Activated CD4-positive, alpha-beta T cell treated with anti-CD3 and anti-CD28 coated beads, Interleukin-2, amount 10 ng/mL, durations not matched to agents 24 days and 14 days (primary cell): Measurements from ENCODE around the gene LYPD6. TPM values are rescaled to one million over a fixed set of nuclear protein-coding genes. Genes with fewer than 3 reads are reported as not detected.

Experiments
- DNase-seq: peaks from one replicate; pipeline ENCODE4 v3.0.0; 2022
- H3K27ac Mint-ChIP-seq: one replicate; pipeline ENCODE4 v1.8.0; 2022; ENCODE audit warnings: mild to moderate bottlenecking, mixed read lengths
- H3K27me3 Mint-ChIP-seq: one replicate; pipeline ENCODE4 v1.8.0; 2022; ENCODE audit warnings: mixed read lengths
- H3K36me3 Mint-ChIP-seq: one replicate; pipeline ENCODE4 v1.8.0; 2022; ENCODE audit warnings: low read depth, mild to moderate bottlenecking, mixed read lengths
- H3K4me1 Mint-ChIP-seq: one replicate; pipeline ENCODE4 v1.8.0; 2021; ENCODE audit warnings: mixed read lengths
- H3K4me3 Mint-ChIP-seq: one replicate; pipeline ENCODE4 v1.8.0; 2022; ENCODE audit warnings: mild to moderate bottlenecking, moderate library complexity, mixed read lengths
- H3K9me3 Mint-ChIP-seq: one replicate; pipeline ENCODE4 v1.8.0; 2021; ENCODE audit warnings: mixed read lengths
- intact Hi-C: fragments of 100-400 bp; cut with micrococcal nuclease; formaldehyde crosslinking; loops from one replicate; pipeline ENCODE4 v1.15.1; 2023
- total RNA-seq: library from RNA; stranded (reverse); gene quantifications from 2 replicates; pipeline ENCODE4 v1.2.3, GENCODE V29; 2022

Gene LYPD6
- total RNA-seq, 1 donor from 2014 or later = not detected

- H3K4me3 Mint-ChIP-seq = no peak overlapping the region
- no peak for DNase-seq
- H3K27me3 Mint-ChIP-seq = peaks cover 5% of the 10 kb centered on the region
- intact Hi-C loops = no loop called here
- no peaks in the 10 kb centered on the region for H3K4me1 Mint-ChIP-seq
- H3K36me3 Mint-ChIP-seq = no peaks in the 10 kb centered on the region
- H3K9me3 Mint-ChIP-seq = no peaks in the 10 kb centered on the region
- no peak overlapping the region for H3K27ac Mint-ChIP-seq
Measured at GRCh38 chr2:149363958-149364357, 33.6 kb downstream of the LYPD6 start.

- Mint-ChIP-seq H3K27me3 (peaks cover 5% of the 10 kb centered on the region), H3K4me3 (no peak overlapping the region), H3K36me3 (no peaks in the 10 kb centered on the region), H3K9me3 (no peaks in the 10 kb centered on the region), H3K27ac (no peak overlapping the region), H3K4me1 (no peaks in the 10 kb centered on the region)
- DNase-seq = no peak
- intact Hi-C loops = no loop called here
Measured at GRCh38 chr2:149364839-149365238, 34.5 kb downstream of the LYPD6 start.

GRCh38 chr2:149365931-149366583 lies 35.7 kb downstream of the LYPD6 start:
- Mint-ChIP-seq H3K36me3 (no peaks in the 10 kb centered on the region), H3K27me3 (peaks cover 5% of the 10 kb centered on the region), H3K4me3 (no peak overlapping the region), H3K27ac (no peak overlapping the region), H3K4me1 (no peaks in the 10 kb centered on the region), H3K9me3 (no peaks in the 10 kb centered on the region)
- intact Hi-C loops = no loop called here
- DNase-seq = no peak

- no peaks in the 10 kb centered on the region for H3K9me3 Mint-ChIP-seq
- H3K36me3 Mint-ChIP-seq = no peaks in the 10 kb centered on the region
- H3K27me3 Mint-ChIP-seq = peaks cover 4% of the 10 kb centered on the region
- no peak overlapping the region for H3K4me3 Mint-ChIP-seq
- no peaks in the 10 kb centered on the region for H3K4me1 Mint-ChIP-seq
- DNase-seq = no peak
- intact Hi-C loops = no loop called here
- no peak overlapping the region for H3K27ac Mint-ChIP-seq
Measured at GRCh38 chr2:149370061-149370775, 39.8 kb downstream of the LYPD6 start.

- H3K4me1 Mint-ChIP-seq = no peaks in the 10 kb centered on the region
- no peaks in the 10 kb centered on the region for H3K36me3 Mint-ChIP-seq
- no peak overlapping the region for H3K27ac Mint-ChIP-seq
- H3K4me3 Mint-ChIP-seq = no peak overlapping the region
- DNase-seq = no peak
- H3K27me3 Mint-ChIP-seq = peaks cover 2% of the 10 kb centered on the region
- intact Hi-C loops = no loop called here
- no peaks in the 10 kb centered on the region for H3K9me3 Mint-ChIP-seq
Measured at GRCh38 chr2:149371476-149371875, 41.1 kb downstream of the LYPD6 start.

- Mint-ChIP-seq H3K27ac (no peak overlapping the region), H3K4me3 (no peak overlapping the region), H3K4me1 (no peaks in the 10 kb centered on the region), H3K27me3 (peaks cover 2% of the 10 kb centered on the region), H3K36me3 (no peaks in the 10 kb centered on the region), H3K9me3 (no peaks in the 10 kb centered on the region)
- intact Hi-C loops = no loop called here
- no peak for DNase-seq
Measured at GRCh38 chr2:149375801-149376361, 45.5 kb downstream of the LYPD6 start.

- H3K9me3 Mint-ChIP-seq = no peaks in the 10 kb centered on the region
- no peaks in the 10 kb centered on the region for H3K4me1 Mint-ChIP-seq
- H3K27ac Mint-ChIP-seq = no peak overlapping the region
- no peak overlapping the region for H3K4me3 Mint-ChIP-seq
- peaks cover 1% of the 10 kb centered on the region for H3K27me3 Mint-ChIP-seq
- no peak for DNase-seq
- no peaks in the 10 kb centered on the region for H3K36me3 Mint-ChIP-seq
- intact Hi-C loops = no loop called here
Measured at GRCh38 chr2:149380205-149380604, 49.8 kb downstream of the LYPD6 start.

GRCh38 chr2:149383340-149383739 lies 53.0 kb downstream of the LYPD6 start:
- intact Hi-C loops = no loop called here
- Mint-ChIP-seq H3K27me3 (peaks cover 3% of the 10 kb centered on the region), H3K4me1 (no peaks in the 10 kb centered on the region), H3K9me3 (no peaks in the 10 kb centered on the region), H3K27ac (no peak overlapping the region), H3K36me3 (no peaks in the 10 kb centered on the region), H3K4me3 (no peak overlapping the region)
- no peak for DNase-seq

GRCh38 chr2:149385350-149385749 lies 55.0 kb downstream of the LYPD6 start:
- H3K9me3 Mint-ChIP-seq = no peaks in the 10 kb centered on the region
- intact Hi-C loops = no loop called here

GRCh38 chr2:149387411-149387810 lies 57.0 kb downstream of the LYPD6 start:
- Mint-ChIP-seq H3K4me1 (no peaks in the 10 kb centered on the region), H3K9me3 (no peaks in the 10 kb centered on the region), H3K27ac (no peak overlapping the region), H3K4me3 (no peak overlapping the region), H3K27me3 (peaks cover 3% of the 10 kb centered on the region), H3K36me3 (no peaks in the 10 kb centered on the region)
- no peak for DNase-seq
- intact Hi-C loops = no loop called here

More at GRCh38 chr2:149385350-149385749, 55.0 kb downstream of the LYPD6 start:
- Mint-ChIP-seq H3K4me3 (no peak overlapping the region), H3K4me1 (no peaks in the 10 kb centered on the region), H3K27ac (no peak overlapping the region), H3K36me3 (no peaks in the 10 kb centered on the region), H3K27me3 (peaks cover 3% of the 10 kb centered on the region)
- no peak for DNase-seq

- Mint-ChIP-seq H3K4me3 (no peak overlapping the region), H3K36me3 (no peaks in the 10 kb centered on the region), H3K27me3 (peaks cover 3% of the 10 kb centered on the region), H3K27ac (no peak overlapping the region), H3K9me3 (no peaks in the 10 kb centered on the region), H3K4me1 (no peaks in the 10 kb centered on the region)
- DNase-seq = no peak
- intact Hi-C loops = no loop called here
Measured at GRCh38 chr2:149388120-149388816, 57.9 kb downstream of the LYPD6 start.

GRCh38 chr2:149389506-149390167 lies 59.2 kb downstream of the LYPD6 start:
- Mint-ChIP-seq H3K4me1 (no peaks in the 10 kb centered on the region), H3K36me3 (no peaks in the 10 kb centered on the region), H3K4me3 (no peak overlapping the region), H3K9me3 (no peaks in the 10 kb centered on the region), H3K27ac (no peak overlapping the region), H3K27me3 (peaks cover 3% of the 10 kb centered on the region)
- intact Hi-C loops = no loop called here
- DNase-seq = no peak

- H3K4me3 Mint-ChIP-seq = no peak overlapping the region
- peaks cover 7% of the 10 kb centered on the region for H3K27me3 Mint-ChIP-seq
- no peaks in the 10 kb centered on the region for H3K36me3 Mint-ChIP-seq
- no peaks in the 10 kb centered on the region for H3K9me3 Mint-ChIP-seq
- H3K4me1 Mint-ChIP-seq = no peaks in the 10 kb centered on the region
- H3K27ac Mint-ChIP-seq = no peak overlapping the region
- intact Hi-C loops = no loop called here
- DNase-seq = no peak
Measured at GRCh38 chr2:149393614-149394013, 63.2 kb downstream of the LYPD6 start.

- Mint-ChIP-seq H3K27ac (no peak overlapping the region), H3K9me3 (no peaks in the 10 kb centered on the region), H3K4me1 (no peaks in the 10 kb centered on the region), H3K4me3 (no peak overlapping the region), H3K36me3 (no peaks in the 10 kb centered on the region), H3K27me3 (peaks cover 7% of the 10 kb centered on the region)
- intact Hi-C loops = no loop called here
- no peak for DNase-seq
Measured at GRCh38 chr2:149394864-149395263, 64.5 kb downstream of the LYPD6 start.
